Measurements from ENCODE around the gene KCNQ1.

- TF ChIP-seq, protein P1, sequence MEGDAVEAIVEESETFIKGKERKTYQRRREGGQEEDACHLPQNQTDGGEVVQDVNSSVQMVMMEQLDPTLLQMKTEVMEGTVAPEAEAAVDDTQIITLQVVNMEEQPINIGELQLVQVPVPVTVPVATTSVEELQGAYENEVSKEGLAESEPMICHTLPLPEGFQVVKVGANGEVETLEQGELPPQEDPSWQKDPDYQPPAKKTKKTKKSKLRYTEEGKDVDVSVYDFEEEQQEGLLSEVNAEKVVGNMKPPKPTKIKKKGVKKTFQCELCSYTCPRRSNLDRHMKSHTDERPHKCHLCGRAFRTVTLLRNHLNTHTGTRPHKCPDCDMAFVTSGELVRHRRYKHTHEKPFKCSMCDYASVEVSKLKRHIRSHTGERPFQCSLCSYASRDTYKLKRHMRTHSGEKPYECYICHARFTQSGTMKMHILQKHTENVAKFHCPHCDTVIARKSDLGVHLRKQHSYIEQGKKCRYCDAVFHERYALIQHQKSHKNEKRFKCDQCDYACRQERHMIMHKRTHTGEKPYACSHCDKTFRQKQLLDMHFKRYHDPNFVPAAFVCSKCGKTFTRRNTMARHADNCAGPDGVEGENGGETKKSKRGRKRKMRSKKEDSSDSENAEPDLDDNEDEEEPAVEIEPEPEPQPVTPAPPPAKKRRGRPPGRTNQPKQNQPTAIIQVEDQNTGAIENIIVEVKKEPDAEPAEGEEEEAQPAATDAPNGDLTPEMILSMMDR (IDR thresholded peaks at IDR 0.05): no peak
- TF ChIP-seq POLR2A (IDR thresholded peaks at IDR 0.05): no peak
Observed at GRCh38 chr11:2470495-2470894, 25.7 kb downstream of the KCNQ1 start.

Data from lower leg skin (tissue), 3 donors.